ENCODE results near the gene OR56B1.
A peak's percentile ranks its signal among the peaks of the same experiment; 100 is the strongest.
"Not testable (repeated sequence)": the region's sequence is repeated elsewhere in the genome, so short reads cannot be mapped to it uniquely, and the experiment has no call there.

The OR56B1 gene, protein sequence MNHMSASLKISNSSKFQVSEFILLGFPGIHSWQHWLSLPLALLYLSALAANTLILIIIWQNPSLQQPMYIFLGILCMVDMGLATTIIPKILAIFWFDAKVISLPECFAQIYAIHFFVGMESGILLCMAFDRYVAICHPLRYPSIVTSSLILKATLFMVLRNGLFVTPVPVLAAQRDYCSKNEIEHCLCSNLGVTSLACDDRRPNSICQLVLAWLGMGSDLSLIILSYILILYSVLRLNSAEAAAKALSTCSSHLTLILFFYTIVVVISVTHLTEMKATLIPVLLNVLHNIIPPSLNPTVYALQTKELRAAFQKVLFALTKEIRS

GRCh38 chr11:5736396-5736795, at the start of gene OR56B1:
Gene OR56B1 (plus strand): TSS chr11:5736448. CDS start chr11:5736517, 69 bp downstream.
- DNase-seq = no peak

DNA sequence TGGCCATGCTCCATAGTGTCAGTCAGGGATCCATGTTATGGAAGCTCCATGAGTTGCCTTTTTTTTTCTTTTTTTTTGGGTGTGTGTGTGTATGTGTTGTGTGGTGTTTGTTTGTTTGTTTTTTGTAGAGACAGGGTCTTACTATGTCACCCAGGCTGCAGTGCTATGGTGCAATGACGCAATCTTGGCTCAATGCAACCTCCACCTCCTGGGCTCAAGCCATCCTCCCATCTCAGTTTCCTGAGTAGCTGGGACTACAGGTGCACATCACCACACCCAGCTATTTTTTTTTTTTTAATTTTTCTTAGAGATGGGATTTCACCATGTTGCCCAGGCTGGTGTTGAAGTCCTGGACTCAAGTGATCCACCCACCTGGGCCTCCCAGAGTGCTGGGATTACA, 47.8 kb upstream of the OR56B1 start:
- no peak for DNase-seq

GRCh38 chr11:5689551-5689983, 46.7 kb upstream of the OR56B1 start, which contains the start of gene TRIM22:
Gene TRIM22 (plus strand): TSS chr11:5689790. CDS start chr11:5696233, 6,443 bp downstream.
- DNase-seq = peak; percentile 98

DNA sequence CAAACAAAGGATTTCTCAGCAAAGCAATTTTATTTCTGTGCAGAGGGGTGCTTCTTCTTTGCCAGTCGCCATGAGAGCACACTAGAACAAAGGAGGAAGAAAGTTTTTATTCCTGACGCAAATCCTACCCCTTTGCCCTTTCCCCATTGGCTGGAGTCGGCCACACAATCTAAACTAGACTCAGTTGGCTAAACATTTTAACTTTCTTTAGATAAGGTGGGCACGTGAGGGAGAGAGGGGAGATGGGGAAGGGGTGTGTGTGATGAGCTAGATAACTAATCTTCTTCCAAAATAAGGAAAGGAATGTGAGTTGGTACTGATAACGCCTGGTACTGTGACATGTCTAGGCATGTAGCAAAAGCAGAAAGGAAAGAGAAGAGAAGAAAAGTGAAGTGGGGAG, 46.0 kb upstream of the OR56B1 start:
- DNase-seq = peak; percentile 33

DNA sequence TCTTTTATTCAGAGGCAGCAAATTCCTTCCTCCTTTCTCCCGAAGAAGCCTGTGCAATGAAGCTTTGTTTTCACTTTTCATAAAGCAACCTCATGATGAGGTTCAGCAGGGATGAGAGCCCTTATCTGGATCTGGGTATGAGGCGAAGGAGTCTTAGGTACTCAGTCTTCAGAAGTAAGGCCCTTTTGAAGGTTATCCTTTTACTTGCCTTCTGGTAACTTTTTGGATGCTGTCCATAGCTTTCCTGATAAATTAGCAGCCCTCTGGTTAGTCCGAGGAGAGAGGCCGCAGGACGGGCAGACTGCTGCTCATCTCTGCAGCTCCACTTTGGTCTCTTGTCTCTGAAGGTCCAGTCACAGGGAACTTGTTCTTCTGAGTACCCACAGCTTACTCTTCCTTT, 45.5 kb upstream of the OR56B1 start:
- DNase-seq = no peak

DNA sequence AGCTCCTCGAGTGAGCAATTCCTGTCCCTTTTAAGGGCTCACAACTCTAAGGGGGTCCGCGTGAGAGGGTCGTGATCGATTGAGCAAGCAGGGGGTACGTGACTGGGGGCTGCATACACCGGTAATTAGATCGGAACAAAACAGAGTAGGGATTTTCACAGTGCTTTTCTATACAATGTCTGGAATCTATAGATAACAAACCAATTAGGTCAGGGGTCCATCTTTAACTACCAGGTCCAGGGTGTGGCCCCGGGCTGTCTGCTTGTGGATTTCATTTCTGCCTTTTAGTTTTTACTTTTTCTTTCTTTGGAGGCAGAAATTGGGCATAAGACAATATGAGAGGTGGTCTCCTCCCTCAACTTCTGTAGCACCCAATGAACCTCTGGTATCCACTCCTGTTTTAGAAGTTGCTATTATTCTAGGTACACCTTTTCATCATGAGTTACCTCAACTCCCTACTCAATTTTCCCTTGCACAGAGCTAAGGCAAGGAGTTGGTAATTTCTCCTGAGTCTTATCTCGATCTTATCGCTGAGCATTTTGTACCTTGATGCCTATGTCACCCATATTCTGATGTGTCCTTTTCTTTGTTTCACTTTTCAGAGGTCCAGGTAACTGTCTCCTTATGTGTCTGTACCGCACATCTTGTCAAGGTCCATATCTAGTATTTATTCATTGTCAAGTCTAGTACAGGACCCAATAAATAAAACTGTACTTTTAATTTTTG, 44.8 kb upstream of the OR56B1 start:
- DNase-seq = not testable (repeated sequence)

GRCh38 chr11:5691964-5692361, 44.3 kb upstream of the OR56B1 start:
- peak; percentile 64 for DNase-seq

GRCh38 chr11:5694642-5695041, 41.6 kb upstream of the OR56B1 start:
- no peak for DNase-seq

DNA sequence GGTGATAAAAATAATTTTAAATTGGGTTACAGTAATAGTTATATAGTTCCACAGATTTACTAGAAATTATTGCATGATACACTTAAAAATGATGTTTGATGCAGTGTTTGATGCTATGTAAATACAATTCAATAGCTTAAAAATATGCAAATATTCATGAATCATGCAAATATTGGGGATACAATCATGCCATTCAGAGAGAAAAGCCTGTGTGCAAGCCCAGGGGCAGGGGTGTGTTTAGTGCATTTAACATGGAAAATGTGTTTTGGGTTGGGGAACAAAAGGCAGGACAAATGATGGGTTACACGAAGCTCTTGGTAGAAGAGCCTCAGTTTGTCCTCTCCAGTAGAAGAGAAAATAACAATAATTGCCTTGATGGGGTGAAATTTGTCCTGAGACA, 40.7 kb upstream of the OR56B1 start:
- DNase-seq = no peak

DNA sequence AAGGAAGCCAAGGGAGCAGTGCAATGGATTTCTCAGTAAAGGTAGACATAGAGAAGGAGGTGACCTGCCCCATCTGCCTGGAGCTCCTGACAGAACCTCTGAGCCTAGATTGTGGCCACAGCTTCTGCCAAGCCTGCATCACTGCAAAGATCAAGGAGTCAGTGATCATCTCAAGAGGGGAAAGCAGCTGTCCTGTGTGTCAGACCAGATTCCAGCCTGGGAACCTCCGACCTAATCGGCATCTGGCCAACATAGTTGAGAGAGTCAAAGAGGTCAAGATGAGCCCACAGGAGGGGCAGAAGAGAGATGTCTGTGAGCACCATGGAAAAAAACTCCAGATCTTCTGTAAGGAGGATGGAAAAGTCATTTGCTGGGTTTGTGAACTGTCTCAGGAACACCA, 40.0 kb upstream of the OR56B1 start:
- DNase-seq = no peak

- DNase-seq = no peak
These were observed 38.0 kb upstream of the OR56B1 start for GRCh38 chr11:5698281-5698680.

- DNase-seq = peak; percentile 78
These were observed 35.7 kb upstream of the OR56B1 start for GRCh38 chr11:5700421-5701054.

DNA sequence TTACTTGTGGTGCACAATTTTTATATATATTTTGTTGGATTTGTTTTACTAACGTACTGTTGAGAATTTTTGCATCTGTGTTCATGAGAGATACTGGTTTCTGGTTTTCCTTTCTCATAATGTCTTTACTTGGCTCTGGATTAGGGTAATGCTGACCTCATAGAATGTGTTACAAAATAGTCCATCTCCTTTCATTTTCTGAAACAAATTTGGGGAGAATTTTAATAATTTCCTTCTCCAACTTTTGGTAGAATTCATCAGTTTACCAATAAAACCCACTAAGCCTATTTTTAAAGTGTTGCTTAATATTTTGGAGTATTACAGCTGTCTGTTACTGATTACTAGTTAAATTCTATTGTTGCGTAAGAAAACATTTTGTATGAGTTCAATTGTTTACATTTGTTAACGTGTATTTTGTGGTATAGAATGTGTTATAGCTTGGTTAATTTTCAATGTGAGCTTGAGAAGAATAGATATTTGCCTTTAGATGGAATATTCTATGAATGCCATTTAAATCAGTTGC, 35.1 kb upstream of the OR56B1 start:
- DNase-seq = peak; percentile 17

DNA sequence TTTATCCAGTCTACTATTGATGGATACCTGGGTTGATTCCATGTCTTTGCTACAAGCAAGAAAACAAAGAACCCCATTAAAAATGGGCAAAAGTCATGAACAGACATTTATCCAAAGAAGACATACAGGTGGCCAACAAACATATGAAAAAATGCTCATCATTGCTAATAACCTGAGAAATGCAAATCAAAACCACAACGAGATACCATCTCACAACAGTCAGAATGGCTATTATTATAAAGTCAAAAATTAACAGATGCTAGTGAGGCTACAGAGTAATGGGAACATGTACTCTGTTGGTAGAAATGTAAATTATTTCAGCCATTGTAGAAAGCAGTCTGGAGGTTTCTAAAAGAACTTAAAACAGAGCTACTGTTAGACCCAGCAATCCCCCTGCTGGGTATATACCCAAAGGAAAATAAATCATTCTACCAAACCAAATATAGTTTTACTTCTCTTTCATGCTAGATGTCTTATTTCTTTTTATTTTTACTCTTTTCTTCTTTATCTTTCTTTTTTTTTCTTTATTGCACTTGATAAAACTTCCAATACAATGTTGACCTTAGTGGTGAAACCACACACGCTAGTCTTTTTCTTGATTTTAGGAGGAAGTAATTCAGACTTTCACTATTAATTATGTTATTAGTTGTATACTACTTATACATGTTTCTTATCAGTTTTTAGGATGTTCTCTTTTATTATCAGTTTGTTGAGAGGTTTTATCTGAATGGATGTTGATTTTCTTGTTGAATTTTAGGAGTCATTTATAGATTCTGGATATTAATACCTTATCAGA, 32.3 kb upstream of the OR56B1 start:
- DNase-seq = no peak

GRCh38 chr11:5705688-5706087, 30.6 kb upstream of the OR56B1 start:
- DNase-seq = no peak

- DNase-seq = no peak
These were observed 23.7 kb upstream of the OR56B1 start for GRCh38 chr11:5712507-5712906.

GRCh38 chr11:5713695-5714094, 22.6 kb upstream of the OR56B1 start:
- no peak for DNase-seq

DNA sequence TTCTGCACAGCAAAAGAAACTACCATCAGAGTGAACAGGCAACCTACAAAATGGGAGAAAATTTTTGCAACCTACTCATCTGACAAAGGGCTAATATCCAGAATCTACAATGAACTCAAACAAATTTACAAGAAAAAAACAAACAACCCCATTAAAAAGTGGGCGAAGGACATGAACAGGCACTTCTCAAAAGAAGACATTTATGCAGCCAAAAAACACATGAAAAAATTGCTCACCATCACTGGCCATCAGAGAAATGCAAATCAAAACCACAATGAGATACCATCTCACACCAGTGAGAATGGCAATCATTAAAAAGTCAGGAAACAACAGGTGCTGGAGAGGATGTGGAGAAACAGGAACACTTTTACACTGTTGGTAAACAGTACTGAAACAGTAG, 19.7 kb upstream of the OR56B1 start:
- DNase-seq = not testable (repeated sequence)

DNA sequence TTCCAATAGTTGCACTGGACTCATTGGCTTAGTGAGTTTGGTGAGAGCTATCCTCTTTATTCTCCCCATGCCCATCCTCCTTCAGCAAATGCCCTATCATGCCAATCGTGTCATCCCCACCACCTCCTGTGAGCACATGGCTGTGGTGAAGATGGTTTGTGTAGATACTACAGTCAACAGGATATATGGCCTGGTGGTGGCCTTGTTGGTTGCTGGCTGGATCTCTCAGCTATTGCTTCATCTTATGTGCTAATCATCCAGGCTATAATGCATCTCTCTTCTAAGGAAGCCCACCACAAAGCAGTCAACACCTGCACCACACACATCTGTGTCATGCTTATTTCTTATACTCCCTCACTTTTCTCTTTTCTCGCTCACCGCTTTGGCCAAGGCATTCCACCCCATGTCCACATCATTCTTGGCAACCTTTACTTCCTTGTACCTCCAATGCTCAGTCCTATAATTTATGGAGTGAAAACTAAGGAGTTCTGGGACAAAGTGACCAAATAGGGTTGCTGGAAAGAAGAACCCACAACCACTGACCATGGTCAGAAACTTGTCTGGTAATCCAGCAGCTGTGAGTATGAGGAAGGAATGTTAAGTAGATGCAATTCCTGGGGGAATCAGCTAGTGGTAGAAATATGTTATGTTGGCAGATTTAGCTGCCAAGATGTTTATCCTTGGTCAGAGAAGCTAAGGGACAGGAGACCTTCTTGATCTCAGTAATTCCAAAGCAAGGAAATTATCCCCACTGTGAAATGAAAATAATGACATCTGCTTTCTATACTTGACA, 16.3 kb upstream of the OR56B1 start:
- peak; percentile 46 for DNase-seq

- DNase-seq = no peak
These were observed 13.6 kb upstream of the OR56B1 start for GRCh38 chr11:5722622-5723021.

DNA sequence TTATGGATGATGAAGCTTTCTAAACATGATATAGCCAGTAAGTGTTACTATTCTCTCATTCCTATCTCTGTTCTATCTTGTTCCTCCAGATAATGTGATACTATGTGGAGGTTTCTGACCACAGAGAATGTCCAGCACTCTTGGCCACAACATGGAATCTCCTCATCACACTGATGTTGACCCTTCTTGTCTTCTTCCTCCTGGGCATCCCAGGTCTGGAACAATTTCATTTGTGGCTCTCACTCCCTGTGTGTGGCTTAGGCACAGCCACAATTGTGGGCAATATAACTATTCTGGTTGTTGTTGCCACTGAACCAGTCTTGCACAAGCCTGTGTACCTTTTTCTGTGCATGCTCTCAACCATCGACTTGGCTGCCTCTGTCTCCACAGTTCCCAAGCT, 9.9 kb upstream of the OR56B1 start:
- DNase-seq = no peak

DNA sequence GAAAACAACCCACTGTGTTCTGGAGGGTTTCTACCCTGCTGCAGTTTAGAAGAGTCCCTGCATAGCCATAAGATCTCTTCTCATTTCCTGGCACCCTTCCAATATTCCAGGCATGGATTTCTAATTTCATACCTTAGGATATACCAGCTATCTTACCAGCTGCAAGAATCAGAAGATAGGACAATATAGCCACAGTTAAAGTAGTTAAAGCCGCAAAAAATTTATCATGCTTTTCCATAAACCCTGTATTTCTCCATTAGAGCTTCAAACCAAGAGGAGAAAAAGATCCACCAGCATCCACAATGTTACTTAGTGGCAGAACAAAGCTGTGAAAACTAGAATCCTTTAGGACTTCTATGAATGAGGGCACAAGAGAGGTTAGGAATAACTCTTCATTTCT, 8.6 kb upstream of the OR56B1 start:
- DNase-seq = no peak
